HCT116 (cell line): Measurements from ENCODE around the gene CPLANE2. TPM values are rescaled to one million over a fixed set of nuclear protein-coding genes. Genes with fewer than 3 reads are reported as not detected.

ENCODE experiments used
- ATAC-seq: fragments of 200-7000 bp; cut with Tn5 transposase; 2 replicates; pipeline ENCODE4 v1.9.1; 2020; ENCODE audit warnings: mild to moderate bottlenecking, moderate library complexity
- BruUV-seq: library from RNA; stranded (reverse); fragments of 400-500 nt; replicated peaks from 2 replicates; lab custom pipeline; 2021; lab: Mats Ljungman, UMichigan
- CTCF ChIA-PET: fragments of 300-600 bp; sonication (Branson Sonifier 250); formaldehyde crosslinking; loops from one replicate; lab custom pipeline; 2021; ENCODE audit warnings: antibody characterized with exemption; lab: Charles Lee
- POLR2A ChIA-PET: fragments of 300-600, 350-600 bp; sonication (Branson Sonifier 250); formaldehyde crosslinking; loops from one replicate; lab custom pipeline; 2021; ENCODE audit warnings: antibody characterized with exemption; lab: Charles Lee
- RAD21 ChIA-PET, 2 experiments: fragments of 300-600 bp; sonication (Branson Sonifier 250); formaldehyde crosslinking; loops; one replicate each; lab custom pipeline; 2023; ENCODE audit warnings: low total read pairs in 2 of 2; ENCODE audit not compliant: uncharacterized antibody in 2 of 2, unreplicated experiment in 2 of 2, low non-redundant PET in 1 of 2; lab: Charles Lee
- DNase-seq: peaks from one replicate; pipeline ENCODE4 v3.0.0-alpha.2; 2010; ENCODE audit warnings: low read depth, low spot score
- H2AFZ ChIP-seq: fragments of 200-600 bp; shearing (Covaris generic), sonication (generic); 2 replicates; pipeline ENCODE4 v1.6.1; 2017; ENCODE audit warnings: low read depth, mixed run types, mixed read lengths, antibody characterized with exemption, low read length; ENCODE audit not compliant: poor library complexity, severe bottlenecking
- H3K27ac ChIP-seq: 2 replicates; pipeline ENCODE4 v1.5.1; 2012; ENCODE audit warnings: low read depth, low read length
- H3K27me3 ChIP-seq: fragments of 200-600 bp; sonication (generic); 2 replicates; pipeline ENCODE4 v1.6.1; 2016; ENCODE audit warnings: mixed run types, low read length, mixed read lengths; ENCODE audit not compliant: insufficient read depth
- H3K36me3 ChIP-seq, 2 experiments: fragments of 200-500 bp in 1 of 2; fragments of 200-600 bp in 1 of 2; sonication (Bioruptor generic) in 1 of 2; sonication (generic) in 1 of 2; 2 replicates each; pipeline versions ENCODE4 v1.5.1 to v1.6.1; 2014 to 2016; ENCODE audit warnings: low read length in 2 of 2, inconsistent platforms in 1 of 2, mixed read lengths in 1 of 2, mixed run types in 1 of 2; ENCODE audit not compliant: insufficient read depth in 2 of 2, control insufficient read depth in 1 of 2
- H3K4me1 ChIP-seq, 2 experiments: fragments of 200-600 bp in 1 of 2; sonication (generic) in 1 of 2; 2 replicates each; pipeline versions ENCODE4 v1.5.1 to v1.6.1; 2012 to 2017; ENCODE audit warnings: low read length in 2 of 2, inconsistent platforms in 1 of 2, mild to moderate bottlenecking in 1 of 2, mixed read lengths in 1 of 2, mixed run types in 1 of 2, moderate library complexity in 1 of 2; ENCODE audit not compliant: insufficient read depth in 2 of 2, control insufficient read depth in 1 of 2
- H3K4me2 ChIP-seq: fragments of 200-600 bp; sonication (generic); 2 replicates; pipeline ENCODE4 v1.6.1; 2017; ENCODE audit warnings: mixed run types, low read length, mixed read lengths
- H3K4me3 ChIP-seq, 2 experiments: fragments of 200-600 bp in 1 of 2; sonication (generic) in 1 of 2; replicated peaks in 1 of 2; 2 replicates each; pipeline ENCODE4 v1.5.1; 2011 to 2016; ENCODE audit warnings: low read length in 2 of 2, control low read depth in 1 of 2, low read depth in 1 of 2, mild to moderate bottlenecking in 1 of 2, mixed read lengths in 1 of 2, mixed run types in 1 of 2
- H3K79me2 ChIP-seq: fragments of 200-600 bp; sonication (generic); 2 replicates; pipeline ENCODE4 v1.6.1; 2017; ENCODE audit warnings: mild to moderate bottlenecking, mixed run types, low read length, moderate library complexity, mixed read lengths; ENCODE audit not compliant: insufficient read depth
- H3K9ac ChIP-seq: fragments of 200-600 bp; sonication (generic); 2 replicates; pipeline ENCODE4 v1.6.1; 2016; ENCODE audit warnings: low read length, mixed read lengths
- H3K9me2 ChIP-seq: fragments of 200-600 bp; sonication (generic), shearing (Covaris generic); 2 replicates; pipeline ENCODE4 v1.6.1; 2017; ENCODE audit warnings: mixed run types, mild to moderate bottlenecking, moderate library complexity; ENCODE audit not compliant: insufficient read depth
- H3K9me3 ChIP-seq, 2 experiments: fragments of 200-500 bp in 1 of 2; fragments of 200-600 bp in 1 of 2; sonication (Bioruptor generic) in 1 of 2; sonication (generic) in 1 of 2; 2 replicates each; pipeline ENCODE4 v1.6.1; 2014 to 2017; ENCODE audit warnings: low read length in 2 of 2, mixed read lengths in 2 of 2, inconsistent platforms in 1 of 2, low read depth in 1 of 2, mild to moderate bottlenecking in 1 of 2, mixed run types in 1 of 2, moderate library complexity in 1 of 2; ENCODE audit not compliant: control insufficient read depth in 1 of 2, insufficient read depth in 1 of 2
- H4K20me1 ChIP-seq: fragments of 200-600 bp; sonication (generic), shearing (Covaris generic); 2 replicates; pipeline ENCODE4 v1.6.1; 2017; ENCODE audit warnings: mixed run types, mild to moderate bottlenecking, moderate library complexity; ENCODE audit not compliant: insufficient read depth
- CBX3 ChIP-seq: IDR thresholded peaks from 2 replicates; pipeline ENCODE4 v1.6.1; 2012; ENCODE audit warnings: low read depth
- CTCF ChIP-seq, 3 experiments: fragments of 200-600 bp in 1 of 3; sonication (generic) in 1 of 3; IDR thresholded peaks in 2 of 3; conservative IDR thresholded peaks in 1 of 3; 2 replicates each; pipeline ENCODE4 v1.5.1; 2012 to 2017; ENCODE audit warnings: low read depth in 2 of 3, low read length in 2 of 3, antibody characterized with exemption in 1 of 3, borderline replicate concordance in 1 of 3, control low read depth in 1 of 3, mild to moderate bottlenecking in 1 of 3, mixed read lengths in 1 of 3, mixed run types in 1 of 3, moderate library complexity in 1 of 3; ENCODE audit not compliant: insufficient read depth in 1 of 3
- EGR1 ChIP-seq: IDR thresholded peaks from 2 replicates; pipeline ENCODE4 v1.6.1; 2012; ENCODE audit warnings: low read depth
- ELF1 ChIP-seq: IDR thresholded peaks from 2 replicates; pipeline ENCODE4 v1.6.1; 2012; ENCODE audit warnings: low read depth, borderline replicate concordance
- EZH2 ChIP-seq: fragments of 200-600 bp; sonication (generic); IDR thresholded peaks from 2 replicates; pipeline ENCODE4 v1.6.1; 2017; ENCODE audit warnings: antibody characterized with exemption, mixed run types
- EZH2phosphoT487 ChIP-seq: fragments of 200-600 bp; IDR thresholded peaks from 2 replicates; pipeline ENCODE4 v1.6.1; 2018; ENCODE audit warnings: antibody characterized with exemption, borderline replicate concordance
- FOSL1 ChIP-seq: IDR thresholded peaks from 2 replicates; pipeline ENCODE4 v1.6.1; 2012; ENCODE audit warnings: low read depth
- JUND ChIP-seq: IDR thresholded peaks from 2 replicates; pipeline ENCODE4 v1.6.1; 2012
- POLR2AphosphoS5 ChIP-seq: IDR thresholded peaks from 2 replicates; pipeline ENCODE4 v1.6.1; 2011; ENCODE audit warnings: mild to moderate bottlenecking, low read depth, low read length, moderate library complexity
- SIN3A ChIP-seq: IDR thresholded peaks from 2 replicates; pipeline ENCODE4 v1.6.1; 2012; ENCODE audit warnings: low read depth
- SP1 ChIP-seq: IDR thresholded peaks from 2 replicates; pipeline ENCODE4 v1.6.1; 2012; ENCODE audit warnings: low read depth
- SRF ChIP-seq: IDR thresholded peaks from 2 replicates; pipeline ENCODE4 v1.6.1; 2012; ENCODE audit warnings: low read depth
- TCF7L2 ChIP-seq: IDR thresholded peaks from 2 replicates; pipeline ENCODE4 v1.7.0; 2011; ENCODE audit warnings: borderline replicate concordance, inconsistent platforms; ENCODE audit not compliant: insufficient read depth, insufficient read length; ENCODE audit errors: extremely low read depth
- YY1 ChIP-seq: IDR thresholded peaks from 2 replicates; pipeline ENCODE4 v1.6.1; 2011; ENCODE audit warnings: low read length, low read depth, moderate library complexity, mild to moderate bottlenecking; ENCODE audit not compliant: insufficient replicate concordance; ENCODE audit errors: extremely low read depth
- ZBTB33 ChIP-seq: IDR thresholded peaks from 2 replicates; pipeline ENCODE4 v1.6.1; 2011; ENCODE audit warnings: mild to moderate bottlenecking, low read length, moderate library complexity; ENCODE audit not compliant: insufficient replicate concordance; ENCODE audit errors: extremely low read depth
- intact Hi-C: fragments of 100-400 bp; cut with micrococcal nuclease; formaldehyde crosslinking; loops from 2 replicates; pipeline ENCODE4 v1.10.0; 2022
- total RNA-seq: library from RNA; stranded (reverse); gene quantifications from one replicate; pipeline ENCODE4 v1.2.1, GENCODE V29; 2021; ENCODE audit not compliant: unreplicated experiment

Gene CPLANE2
- total RNA-seq, 1 experiment from 2014 or later: 8.1 TPM

GRCh38 chr1:16226129-16226489 lies 10.9 kb downstream of the CPLANE2 start:
- no peak for DNase-seq
- Histone ChIP-seq H3K9ac (no peak overlapping the region), H3K36me3 (no peaks in the 10 kb centered on the region), H3K4me2 (no peak overlapping the region), H3K9me2 (no peaks in the 10 kb centered on the region), H3K4me3 (no peak overlapping the region), H3K27ac (no peak overlapping the region), H3K4me1 (no peaks in the 10 kb centered on the region), H3K27me3 (no peaks in the 10 kb centered on the region), H4K20me1 (no peaks in the 10 kb centered on the region), H3K9me3 (no peaks in the 10 kb centered on the region), H2AFZ (no peak overlapping the region), H3K79me2 (no peaks in the 10 kb centered on the region)
- no TSS peak for BruUV-seq
- ATAC-seq: no peak
- intact Hi-C loops: no loop called here
- ChIA-PET RAD21 (no interaction called here), POLR2A (no interaction called here), CTCF (no interaction called here)
- TF ChIP-seq SIN3A: no peak
- no peak for TF ChIP-seq SRF
- no peak for TF ChIP-seq SP1
- no peak for TF ChIP-seq EGR1
- no peak for TF ChIP-seq TCF7L2
- TF ChIP-seq FOSL1: no peak
- no peak for TF ChIP-seq ZBTB33
- no peak for TF ChIP-seq YY1
- no peak for TF ChIP-seq EZH2

GRCh38 chr1:16224472-16224871 lies 12.5 kb downstream of the CPLANE2 start:
- H3K27ac ChIP-seq: no peak overlapping the region
- no peaks in the 10 kb centered on the region for H3K4me1 ChIP-seq
- intact Hi-C loops: no loop called here
- no peaks in the 10 kb centered on the region for H3K79me2 ChIP-seq
- H3K9me3 ChIP-seq: no peaks in the 10 kb centered on the region
- ATAC-seq (no peak), DNase-seq (no peak)
- BruUV-seq: no TSS peak
- no peak overlapping the region for H3K9ac ChIP-seq
- no peaks in the 10 kb centered on the region for H4K20me1 ChIP-seq
- H2AFZ ChIP-seq: no peak overlapping the region
- H3K4me2 ChIP-seq: no peak overlapping the region
- CTCF ChIA-PET: no interaction called here
- POLR2A ChIA-PET: no interaction called here
- RAD21 ChIA-PET: no interaction called here
- H3K9me2 ChIP-seq: no peaks in the 10 kb centered on the region
- H3K27me3 ChIP-seq: no peaks in the 10 kb centered on the region
- no peaks in the 10 kb centered on the region for H3K36me3 ChIP-seq
- H3K4me3 ChIP-seq: no peak overlapping the region
- no peak for TF ChIP-seq POLR2AphosphoS5
- TF ChIP-seq EGR1: no peak
- TF ChIP-seq SRF: no peak
- no peak for TF ChIP-seq JUND
- TF ChIP-seq CBX3: no peak
- no peak for TF ChIP-seq ZBTB33
- TF ChIP-seq SIN3A: no peak
- no peak for TF ChIP-seq EZH2
- TF ChIP-seq CTCF (IDR thresholded peaks at IDR 0.05 in 2 of 3, conservative IDR thresholded peaks at IDR 0.05 in 1 of 3; ENCODE audit: borderline replicate concordance in 1 of 3, insufficient read depth in 1 of 3, low read depth in 2 of 3, low read length in 2 of 3): no peak
- no peak for TF ChIP-seq EZH2phosphoT487
- no peak for TF ChIP-seq SP1
- TF ChIP-seq ELF1: no peak
